Mucosa of descending colon (tissue), 3 donors: ENCODE data around the gene FPR3. TPM values are rescaled to one million over a fixed set of nuclear protein-coding genes. Genes with fewer than 3 reads are reported as not detected.
A peak's percentile ranks its signal among the peaks of the same experiment; 100 is the strongest.

Experiments
- ATAC-seq: fragments of 200-7000 bp; cut with Tn5 transposase; one replicate; pipeline ENCODE4 v1.9.1; 2020; ENCODE audit warnings: mild to moderate bottlenecking, moderate library complexity
- DNase-seq, 3 donors: peaks; one replicate each; pipeline ENCODE4 v3.0.0-alpha.2; 2020
- H3K36me3 ChIP-seq: fragments of 200-600 bp; one replicate; pipeline ENCODE4 v1.8.0; 2021; ENCODE audit warnings: low read depth, mild to moderate bottlenecking
- H3K4me1 ChIP-seq: fragments of 200-600 bp; one replicate; pipeline ENCODE4 v1.8.0; 2021; ENCODE audit warnings: low read depth, mild to moderate bottlenecking
- H3K4me3 ChIP-seq: fragments of 200-600 bp; one replicate; pipeline ENCODE4 v1.8.0; 2021; ENCODE audit warnings: mild to moderate bottlenecking
- H3K9me3 ChIP-seq: fragments of 200-600 bp; one replicate; pipeline ENCODE4 v1.8.0; 2021; ENCODE audit warnings: mild to moderate bottlenecking
- intact Hi-C, 2 donors: fragments of 100-400 bp; cut with DNase I in 1 of 2; cut with micrococcal nuclease in 1 of 2; formaldehyde crosslinking; loops; one replicate each; pipeline versions ENCODE4 v1.11.0 to v1.11.1; 2022; cut with DNase I, micrococcal nuclease
- total RNA-seq, 3 donors: library from RNA; stranded (reverse); fragmentation: NEBNext Ultra II Directional in 2 of 3; extraction: Animal tissue kit (Norgen Biotek cat#: 25700) in 2 of 3; gene quantifications; one replicate each; pipeline versions ENCODE4 v1.2.1 to v1.2.4, GENCODE V29; 2021 to 2023
- TF ChIP-seq, protein P1 (sequence below): fragments of 200-600 bp; IDR thresholded peaks from one replicate; pipeline ENCODE4 v1.8.0; 2022; ENCODE audit warnings: antibody characterized with exemption, mild to moderate bottlenecking
- donor health status: DM: no; HTN: no; CAD: no; lungs with moderate emphysema.
- donor health status: DM: no; HTN: no; CAD: no.
- donor health status: DM: no; HTN: yes; CAD: no.

The FPR3 gene
- total RNA-seq, 3 donors from 2014 or later, result 3.6 to 9.8 (median 7.4) TPM

DNA sequence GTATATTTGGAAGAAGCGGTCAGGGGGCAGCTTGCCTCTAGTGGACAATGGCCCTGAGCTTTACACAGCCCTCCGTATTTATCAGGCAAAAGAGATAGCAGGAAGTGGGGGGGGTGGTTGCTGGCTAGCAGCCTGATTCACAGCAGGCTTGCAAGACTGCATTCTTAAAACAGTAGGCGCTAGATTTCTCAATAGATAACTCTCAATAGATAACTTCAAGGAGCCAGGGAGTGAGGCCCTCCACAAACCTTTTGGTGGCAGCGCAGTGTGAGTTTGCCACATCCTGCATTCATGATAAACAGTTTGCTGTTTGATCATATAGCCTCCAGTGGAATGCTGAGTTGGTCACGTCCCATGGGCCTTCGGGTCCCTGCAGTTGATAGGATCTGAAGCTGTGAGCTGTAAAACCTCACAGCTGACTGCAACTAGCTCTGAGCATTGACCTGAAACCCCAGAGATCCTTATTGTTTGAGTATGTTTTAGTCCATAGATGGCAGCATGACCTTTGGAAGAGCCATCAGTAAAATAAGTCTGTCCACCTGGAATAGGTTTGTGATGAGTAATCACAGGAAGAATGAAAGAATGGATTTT, 12.2 kb downstream of the FPR3 start:
- TF ChIP-seq, protein P1, sequence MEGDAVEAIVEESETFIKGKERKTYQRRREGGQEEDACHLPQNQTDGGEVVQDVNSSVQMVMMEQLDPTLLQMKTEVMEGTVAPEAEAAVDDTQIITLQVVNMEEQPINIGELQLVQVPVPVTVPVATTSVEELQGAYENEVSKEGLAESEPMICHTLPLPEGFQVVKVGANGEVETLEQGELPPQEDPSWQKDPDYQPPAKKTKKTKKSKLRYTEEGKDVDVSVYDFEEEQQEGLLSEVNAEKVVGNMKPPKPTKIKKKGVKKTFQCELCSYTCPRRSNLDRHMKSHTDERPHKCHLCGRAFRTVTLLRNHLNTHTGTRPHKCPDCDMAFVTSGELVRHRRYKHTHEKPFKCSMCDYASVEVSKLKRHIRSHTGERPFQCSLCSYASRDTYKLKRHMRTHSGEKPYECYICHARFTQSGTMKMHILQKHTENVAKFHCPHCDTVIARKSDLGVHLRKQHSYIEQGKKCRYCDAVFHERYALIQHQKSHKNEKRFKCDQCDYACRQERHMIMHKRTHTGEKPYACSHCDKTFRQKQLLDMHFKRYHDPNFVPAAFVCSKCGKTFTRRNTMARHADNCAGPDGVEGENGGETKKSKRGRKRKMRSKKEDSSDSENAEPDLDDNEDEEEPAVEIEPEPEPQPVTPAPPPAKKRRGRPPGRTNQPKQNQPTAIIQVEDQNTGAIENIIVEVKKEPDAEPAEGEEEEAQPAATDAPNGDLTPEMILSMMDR, result no peak
- peak in 2 of 3 donors; percentile 25 to 55 for DNase-seq
- no peak for ATAC-seq
- Histone ChIP-seq H3K36me3 (no peaks in the 10 kb centered on the region), H3K4me3 (no peak overlapping the region), H3K9me3 (no peaks in the 10 kb centered on the region), H3K4me1 (no peaks in the 10 kb centered on the region)
- intact Hi-C loops, result no loop called here

DNA sequence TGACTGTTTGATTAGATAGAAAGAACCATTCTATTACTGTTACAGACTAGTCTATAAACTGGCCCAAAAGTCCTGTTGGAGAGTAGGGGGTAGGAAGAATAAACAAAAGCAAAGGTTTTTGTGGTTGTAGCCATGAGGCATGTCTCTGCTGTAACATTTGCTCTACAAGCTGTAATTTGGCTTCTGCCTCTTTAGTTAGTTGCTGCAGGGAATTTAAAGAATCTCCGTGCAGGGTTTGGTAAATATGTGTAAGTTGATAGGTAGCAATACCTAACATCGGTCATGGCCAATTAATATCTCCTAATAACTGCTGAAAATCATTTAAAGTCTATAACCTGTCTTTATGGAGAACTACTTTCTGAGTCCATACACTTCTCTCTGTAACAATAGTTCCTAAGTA, 13.0 kb downstream of the FPR3 start:
- intact Hi-C loops, result no loop called here
- Histone ChIP-seq H3K4me3 (no peak overlapping the region), H3K4me1 (no peaks in the 10 kb centered on the region), H3K36me3 (no peaks in the 10 kb centered on the region), H3K9me3 (peaks cover 4% of the 10 kb centered on the region)
- no peak for DNase-seq
- TF ChIP-seq, protein P1, result no peak
- ATAC-seq, result no peak

DNA sequence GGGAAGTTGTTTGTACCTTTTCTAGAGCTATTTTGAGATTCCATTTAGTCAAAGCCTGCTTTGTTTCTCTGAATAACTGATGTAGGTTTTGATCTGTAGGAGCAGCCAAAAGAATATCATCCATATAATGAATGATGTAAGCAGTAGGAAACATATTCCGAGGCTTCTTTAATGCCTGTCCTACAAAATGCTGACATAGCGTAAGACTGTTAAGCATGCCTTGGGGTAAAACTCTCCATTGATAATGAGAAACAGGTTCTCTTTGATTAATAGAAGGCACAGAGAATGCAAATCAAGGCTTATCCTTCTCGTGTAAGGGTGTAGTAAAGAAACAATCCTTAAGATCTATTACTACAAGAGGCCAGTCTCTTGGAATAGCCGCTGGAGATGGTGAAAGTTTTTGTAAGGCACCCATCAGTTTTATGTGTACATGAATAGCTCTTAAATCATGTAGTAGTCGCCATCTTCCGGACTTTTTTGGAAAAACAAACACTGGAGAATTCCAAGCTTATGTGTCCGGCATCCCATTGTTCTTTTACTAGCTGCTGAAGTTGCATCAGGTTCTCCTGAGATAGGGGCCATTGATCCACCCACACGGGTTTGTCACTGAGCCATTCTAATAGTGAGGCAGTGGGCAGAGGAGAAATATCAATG, 13.5 kb downstream of the FPR3 start:
- Histone ChIP-seq H3K9me3 (peaks cover 4% of the 10 kb centered on the region), H3K36me3 (no peaks in the 10 kb centered on the region), H3K4me3 (no peak overlapping the region), H3K4me1 (no peaks in the 10 kb centered on the region)
- DNase-seq, result no peak
- no peak for ATAC-seq
- TF ChIP-seq, protein P1, result no peak
- intact Hi-C loops, result no loop called here

DNA sequence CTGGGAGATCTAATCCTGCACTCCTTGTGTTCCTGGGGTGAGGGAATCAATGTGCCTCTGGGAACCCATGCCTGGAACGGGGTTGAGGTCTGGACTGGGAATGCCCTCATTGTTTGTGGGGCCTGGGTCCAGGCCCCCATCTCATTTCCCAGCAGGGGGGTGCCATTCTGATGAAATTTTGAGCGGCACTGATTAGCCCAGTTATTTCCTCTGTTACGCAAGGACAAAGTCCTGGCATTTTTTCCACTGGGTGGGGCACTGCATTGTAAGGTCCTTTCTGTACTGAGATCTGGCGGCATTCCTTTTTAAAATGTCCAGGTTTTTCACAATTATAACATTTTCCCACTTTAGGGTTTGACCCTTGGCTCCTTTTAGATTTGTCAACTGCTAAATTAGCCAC, 14.8 kb downstream of the FPR3 start:
- Histone ChIP-seq H3K9me3 (peaks cover 15% of the 10 kb centered on the region), H3K4me3 (no peak overlapping the region), H3K4me1 (no peaks in the 10 kb centered on the region), H3K36me3 (no peaks in the 10 kb centered on the region)
- DNase-seq (no peak), ATAC-seq (no peak)
- TF ChIP-seq, protein P1, result no peak
- intact Hi-C loops, result no loop called here

DNA sequence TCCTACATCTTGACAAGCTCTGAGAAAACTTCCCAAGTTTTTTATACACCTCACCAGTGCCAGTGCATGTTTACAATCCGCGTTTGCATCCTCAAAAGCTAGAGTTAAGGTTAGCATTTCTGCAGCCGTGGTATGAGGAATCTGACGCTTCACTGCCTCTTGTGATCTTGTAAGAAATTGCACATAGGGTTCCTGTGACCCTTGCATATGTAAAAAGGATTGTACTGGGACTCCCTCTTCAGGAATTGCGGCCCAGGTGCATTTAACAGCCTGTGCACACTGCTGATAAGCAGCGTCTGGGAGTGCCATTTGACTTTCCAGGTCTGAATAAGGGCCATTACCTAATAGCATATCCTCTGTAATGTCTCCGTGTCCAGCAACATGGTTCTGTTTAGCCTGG, 15.3 kb downstream of the FPR3 start:
- DNase-seq, result no peak
- Histone ChIP-seq H3K36me3 (no peaks in the 10 kb centered on the region), H3K9me3 (peaks cover 15% of the 10 kb centered on the region), H3K4me3 (no peak overlapping the region), H3K4me1 (no peaks in the 10 kb centered on the region)
- TF ChIP-seq, protein P1, result no peak
- ATAC-seq, result no peak
- intact Hi-C loops, result no loop called here
